Sigmoid colon (tissue), 7 donors: ENCODE measurements around the gene GGPS1. TPM values are rescaled to one million over a fixed set of nuclear protein-coding genes. Genes with fewer than 3 reads are reported as not detected.
"Not testable (repeated sequence)": the region's sequence is repeated elsewhere in the genome, so short reads cannot be mapped to it uniquely, and the experiment has no call there.

Source experiments
- DNase-seq: peaks from one replicate; pipeline ENCODE4 v3.0.0-alpha.2; 2019
- H3K27ac ChIP-seq, 4 donors: fragments of 200-600 bp; sonication (generic); one replicate each; pipeline ENCODE4 v1.5.1; 2016 to 2019; ENCODE audit warnings: mild to moderate bottlenecking in 1 of 4
- H3K27me3 ChIP-seq, 3 donors: fragments of 200-600 bp; sonication (generic); one replicate each; pipeline ENCODE4 v1.5.1; 2019; ENCODE audit warnings: mild to moderate bottlenecking in 1 of 3
- H3K36me3 ChIP-seq, 4 donors: fragments of 200-600 bp; sonication (generic); one replicate each; pipeline ENCODE4 v1.5.1; 2016 to 2019
- H3K4me1 ChIP-seq, 4 donors: fragments of 200-600 bp; sonication (generic); one replicate each; pipeline ENCODE4 v1.5.1; 2017 to 2019
- H3K4me3 ChIP-seq, 4 donors: fragments of 200-600 bp; sonication (generic); one replicate each; pipeline ENCODE4 v1.5.1; 2017 to 2019; ENCODE audit warnings: mild to moderate bottlenecking in 2 of 4, moderate library complexity in 1 of 4
- H3K9me3 ChIP-seq, 4 donors: fragments of 200-600 bp in 3 of 4; sonication (generic) in 3 of 4; one replicate each; pipeline versions ENCODE4 v1.5.1 to v1.6.1; 2013 to 2019
- CTCF ChIP-seq, 4 experiments: fragments of 450-650 bp in 3 of 4; fragments of 200-600 bp in 1 of 4; IDR thresholded peaks; one replicate each; pipeline ENCODE4 v1.5.1; 2016 to 2019; ENCODE audit warnings: antibody characterized with exemption in 4 of 4, mild to moderate bottlenecking in 3 of 4, moderate library complexity in 2 of 4
- EP300 ChIP-seq, 4 donors: sonication (generic); formaldehyde crosslinking; IDR thresholded peaks; one replicate each; pipeline ENCODE4 v1.6.1; 2017; ENCODE audit warnings: antibody characterized with exemption in 4 of 4
- POLR2A ChIP-seq, 2 donors: fragments of 450-650 bp; IDR thresholded peaks; one replicate each; pipeline ENCODE4 v1.6.1; 2016; ENCODE audit warnings: antibody characterized with exemption in 2 of 2, mild to moderate bottlenecking in 2 of 2, moderate library complexity in 2 of 2
- POLR2AphosphoS5 ChIP-seq, 4 donors: sonication (generic); formaldehyde crosslinking; IDR thresholded peaks; one replicate each; pipeline ENCODE4 v1.6.1; 2017; ENCODE audit warnings: antibody characterized with exemption in 4 of 4
- WGBS, 2 donors: extraction: QIAGEN DNeasy Blood & Tissue Kit; methylation state at CpG; one replicate each; pipeline ENCODE4 v1.1.7; 2013; 5-methylcytosine and 5-hydroxymethylcytosine counted together
- intact Hi-C: fragments of 100-400 bp; cut with DNase I; formaldehyde crosslinking; loops from one replicate; pipeline ENCODE4 v1.15.1; 2023
- polyA plus RNA-seq, 3 donors: library from polyadenylated mRNA; stranded (reverse); fragments of 200-250 nt; gene quantifications; one replicate each; pipeline ENCODE4 v1.2.3, GENCODE V29; 2013
- total RNA-seq, 4 donors: library from RNA; depleted of rRNA; stranded (reverse); fragments of >200 nt; gene quantifications; one replicate each; pipeline ENCODE4 v1.1.0, GENCODE V29; 2016
- donor health status: healthy with polysubstance abuse.
- donor health status: Bipolar disorder and iron deficiency.
- donor health status: healthy.

Gene GGPS1
- total and polyA plus RNA-seq, 7 donors: 16.6 to 35.7 (median 30.3) TPM

GRCh38 chr1:235357485-235358373, 29.4 kb downstream of the GGPS1 start:
- TF ChIP-seq EP300 (IDR thresholded peaks at IDR 0.05): no peak
- TF ChIP-seq CTCF (IDR thresholded peaks at IDR 0.05): no peak
- no peak for TF ChIP-seq POLR2A (IDR thresholded peaks at IDR 0.05)
- no peak for TF ChIP-seq POLR2AphosphoS5 (IDR thresholded peaks at IDR 0.05)
- no peak for DNase-seq
- 28 to 66% methylated on average over 11 of the region's 11 CpGs for WGBS, 2 donors

GRCh38 chr1:235358899-235359298, 30.5 kb downstream of the GGPS1 start:
- Histone ChIP-seq H3K9me3 (no peaks in the 10 kb centered on the region), H3K27ac (no peak overlapping the region), H3K4me1 (no peaks in the 10 kb centered on the region), H3K27me3 (no peaks in the 10 kb centered on the region), H3K36me3 (no peaks in the 10 kb centered on the region), H3K4me3 (no peak overlapping the region)
- no peak for DNase-seq
- intact Hi-C loops: no loop called here
- WGBS, 2 donors: 79 to 89% methylated on average over 3 of the region's 3 CpGs
- TF ChIP-seq POLR2A (IDR thresholded peaks at IDR 0.05) (no peak), EP300 (IDR thresholded peaks at IDR 0.05) (no peak), POLR2AphosphoS5 (IDR thresholded peaks at IDR 0.05) (no peak), CTCF (IDR thresholded peaks at IDR 0.05) (no peak)

More at GRCh38 chr1:235357485-235358373, 29.4 kb downstream of the GGPS1 start:
- Histone ChIP-seq H3K27me3 (no peaks in the 10 kb centered on the region), H3K4me3 (no peak overlapping the region), H3K4me1 (no peaks in the 10 kb centered on the region), H3K27ac (no peak overlapping the region), H3K36me3 (no peaks in the 10 kb centered on the region), H3K9me3 (no peaks in the 10 kb centered on the region)
- intact Hi-C loops: no loop called here

- DNase-seq, H3K9me3 ChIP-seq, H3K4me1 ChIP-seq, H3K27ac ChIP-seq, intact Hi-C loops, H3K36me3 ChIP-seq, H3K4me3 ChIP-seq, H3K27me3 ChIP-seq: not testable (repeated sequence)
- WGBS, 2 donors: 95 to 96% methylated on average over 9 of the region's 9 CpGs
Measured at GRCh38 chr1:235364189-235364588, 35.8 kb downstream of the GGPS1 start.

GRCh38 chr1:235366286-235366685, 37.9 kb downstream of the GGPS1 start:
- H3K36me3 ChIP-seq: no peaks in the 10 kb centered on the region
- DNase-seq: no peak
- no peaks in the 10 kb centered on the region for H3K27me3 ChIP-seq
- TF ChIP-seq EP300 (IDR thresholded peaks at IDR 0.05) (no peak), POLR2A (IDR thresholded peaks at IDR 0.05) (no peak), CTCF (IDR thresholded peaks at IDR 0.05) (no peak), POLR2AphosphoS5 (IDR thresholded peaks at IDR 0.05) (no peak)
- H3K4me1 ChIP-seq: peaks cover 0 to 7% (median 6%) of the 10 kb centered on the region in 4 donors
- no peak overlapping the region for H3K4me3 ChIP-seq
- intact Hi-C loops: loop anchor here (5.0 kb wide), 1 partner anchor 51 kb away; no protein-coding TSS in a partner anchor
- no peaks in the 10 kb centered on the region for H3K9me3 ChIP-seq
- H3K27ac ChIP-seq: peak overlapping the region in 2 of 4 donors; percentile 77 to 81
- WGBS, 2 donors: 88 to 91% methylated on average over 5 of the region's 5 CpGs

GRCh38 chr1:235367000-235367908, 38.9 kb downstream of the GGPS1 start, which contains the start of gene TBCE:
TBCE (plus strand) TSS chr1:235367427; CDS start chr1:235380050, 12,623 bp downstream.
- peak within 1 kb of the TSS; percentile 60 to 75 (median 64) for H3K4me3 ChIP-seq
- peaks cover 0 to 7% (median 6%) of the 10 kb centered on the region in 4 donors for H3K4me1 ChIP-seq
- no peaks in the 10 kb centered on the region for H3K27me3 ChIP-seq
- peak within 1 kb of the TSS; percentile 77 to 85 (median 81) for H3K27ac ChIP-seq
- peak; percentile 98 for DNase-seq
- WGBS, 2 donors: 0% methylated on average over 38 of the region's 38 CpGs
- no peaks in the 10 kb centered on the region for H3K9me3 ChIP-seq
- no peak for TF ChIP-seq EP300 (IDR thresholded peaks at IDR 0.05)
- peak in 1 of 2 donors; percentile 77 for TF ChIP-seq POLR2A (IDR thresholded peaks at IDR 0.05)
- TF ChIP-seq POLR2AphosphoS5 (IDR thresholded peaks at IDR 0.05): peak; percentile 71 to 90 (median 88)
- H3K36me3 ChIP-seq: no peaks in the 10 kb centered on the region
- intact Hi-C loops: loop anchor here (1.0 to 5.0 kb wide), 2 partner anchors 39 to 50 kb away; partner anchors contain the start of genes ARID4B and GGPS1
